Renal cortex interstitium (tissue), 11 donors: ENCODE data around the gene RHOF. TPM values are rescaled to one million over a fixed set of nuclear protein-coding genes. Genes with fewer than 3 reads are reported as not detected.

Source experiments
- DNase-seq, 11 donors: peaks; one replicate each; pipeline ENCODE4 v3.0.0-alpha.2; 2013; ENCODE audit warnings: low read depth in 9 of 11, low spot score in 4 of 11; ENCODE audit errors: extremely low read depth in 1 of 11
- polyA plus RNA-seq, 3 donors: library from polyadenylated mRNA; unstranded; fragments of 120-200 nt; gene quantifications; one replicate each; pipeline ENCODE4 v1.2.1, GENCODE V29; 2013; ENCODE audit not compliant: insufficient read length in 3 of 3

Gene RHOF
- polyA plus RNA-seq, 3 donors, result 12.6 to 17.9 (median 13.4) TPM

- no peak for DNase-seq
Measured at GRCh38 chr12:121825041-121825523, 31.6 kb upstream of the RHOF start.

- no peak for DNase-seq
Measured at GRCh38 chr12:121823727-121824115, 30.2 kb upstream of the RHOF start.

- no peak for DNase-seq
Measured at GRCh38 chr12:121823101-121823726, 29.7 kb upstream of the RHOF start.

GRCh38 chr12:121822393-121823100 is 29.1 kb upstream of the RHOF start:
- no peak for DNase-seq

GRCh38 chr12:121820056-121820455 is 26.6 kb upstream of the RHOF start:
- DNase-seq, result no peak

GRCh38 chr12:121819212-121819949 is 25.9 kb upstream of the RHOF start:
- no peak for DNase-seq

- DNase-seq, result no peak
Measured at GRCh38 chr12:121817648-121818043, 24.2 kb upstream of the RHOF start.

- no peak for DNase-seq
Measured at GRCh38 chr12:121816925-121817647, 23.6 kb upstream of the RHOF start.

GRCh38 chr12:121815263-121815662 is 21.8 kb upstream of the RHOF start:
- no peak for DNase-seq

- DNase-seq, result no peak
Measured at GRCh38 chr12:121814429-121815119, 21.1 kb upstream of the RHOF start.

- DNase-seq, result no peak
Measured at GRCh38 chr12:121813951-121814350, 20.5 kb upstream of the RHOF start.

GRCh38 chr12:121812921-121813896 is 19.7 kb upstream of the RHOF start:
- DNase-seq, result no peak

GRCh38 chr12:121812320-121812871 is 18.9 kb upstream of the RHOF start:
- DNase-seq, result no peak

- no peak for DNase-seq
Measured at GRCh38 chr12:121811434-121812319, 18.2 kb upstream of the RHOF start.

- no peak for DNase-seq
Measured at GRCh38 chr12:121810833-121811433, 17.4 kb upstream of the RHOF start.

GRCh38 chr12:121810234-121810817 is 16.8 kb upstream of the RHOF start:
- DNase-seq, result no peak
